Subcutaneous adipose tissue (tissue), 4 donors: Measurements from ENCODE around the gene RPP40. TPM values are rescaled to one million over a fixed set of nuclear protein-coding genes. Genes with fewer than 3 reads are reported as not detected.

Experiments used
- CTCF ChIP-seq: fragments of 450-650 bp; IDR thresholded peaks from one replicate; pipeline ENCODE4 v1.5.1; 2016; ENCODE audit warnings: low read depth, mild to moderate bottlenecking, control low read depth, antibody characterized with exemption, moderate library complexity
- total RNA-seq, 4 donors: library from RNA; depleted of rRNA; stranded (reverse); fragments of >200 nt; gene quantifications; one replicate each; pipeline ENCODE4 v1.1.0, GENCODE V29; 2016

RPP40 gene
- total RNA-seq, 4 donors from 2014 or later = 3.0 to 12.4 (median 6.4) TPM

DNA sequence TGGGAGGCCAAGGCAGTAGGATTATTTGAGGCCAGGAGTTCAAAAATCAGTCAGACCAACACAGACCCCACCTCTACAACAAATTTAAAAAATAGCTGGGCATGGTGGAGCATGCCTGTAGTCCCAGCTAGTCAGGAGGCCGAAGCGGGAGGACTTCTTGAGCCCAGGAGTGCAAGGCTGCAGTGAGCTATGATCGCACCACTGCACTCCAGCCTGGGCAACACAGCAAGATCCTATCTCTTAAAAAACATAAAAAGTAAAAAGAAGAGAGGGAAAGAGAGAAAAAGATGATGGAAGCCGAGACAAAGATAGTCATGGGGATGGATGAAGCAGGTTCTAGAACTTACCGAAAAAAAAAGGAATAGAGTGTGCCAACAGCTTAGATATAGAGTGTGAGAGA lies 25.8 kb upstream of the RPP40 start:
- no peak for TF ChIP-seq CTCF

DNA sequence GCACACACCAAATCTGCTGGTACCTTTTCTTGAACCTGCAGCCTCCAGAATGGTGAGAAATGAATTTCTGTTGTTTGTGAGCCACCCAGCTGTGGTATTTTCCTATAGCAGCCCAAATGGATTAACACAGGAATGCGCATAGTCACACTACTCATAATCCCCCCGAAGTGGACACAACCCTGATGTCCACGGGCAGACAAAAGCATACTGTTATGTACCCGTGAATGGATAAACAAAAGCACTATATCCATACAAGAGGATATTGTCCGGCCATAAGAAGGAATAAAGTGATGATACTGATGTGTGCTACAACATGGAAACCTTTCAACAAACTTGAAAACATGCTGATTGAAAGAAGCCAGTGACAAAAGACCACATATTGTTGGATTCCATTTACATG lies 25.1 kb upstream of the RPP40 start:
- no peak for TF ChIP-seq CTCF

- TF ChIP-seq CTCF = no peak
Observed at GRCh38 chr6:5028301-5028700, 24.5 kb upstream of the RPP40 start.

GRCh38 chr6:5025911-5026819 lies 22.3 kb upstream of the RPP40 start:
- TF ChIP-seq CTCF = no peak

GRCh38 chr6:5023923-5024322 lies 20.1 kb upstream of the RPP40 start:
- no peak for TF ChIP-seq CTCF

DNA sequence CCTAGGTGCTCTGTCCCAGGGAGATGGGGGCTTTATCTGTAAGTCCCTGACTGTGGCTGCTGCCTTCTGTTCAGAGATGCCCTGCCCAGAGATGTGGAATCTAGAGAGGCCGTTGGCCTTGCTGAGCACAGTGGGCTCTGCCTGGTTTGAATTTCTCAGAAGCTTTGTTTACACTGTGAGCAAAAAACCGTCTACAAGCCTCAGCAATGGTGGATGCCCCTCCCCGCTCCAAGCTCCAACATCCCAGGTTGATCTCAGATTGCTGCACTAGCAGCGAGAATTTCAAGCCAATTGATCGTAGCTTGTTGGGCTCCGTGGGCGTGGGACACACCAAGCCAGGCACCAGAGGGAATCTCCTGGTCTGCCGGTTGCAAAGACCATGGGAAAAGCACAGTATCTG lies 16.3 kb upstream of the RPP40 start:
- no peak for TF ChIP-seq CTCF

DNA sequence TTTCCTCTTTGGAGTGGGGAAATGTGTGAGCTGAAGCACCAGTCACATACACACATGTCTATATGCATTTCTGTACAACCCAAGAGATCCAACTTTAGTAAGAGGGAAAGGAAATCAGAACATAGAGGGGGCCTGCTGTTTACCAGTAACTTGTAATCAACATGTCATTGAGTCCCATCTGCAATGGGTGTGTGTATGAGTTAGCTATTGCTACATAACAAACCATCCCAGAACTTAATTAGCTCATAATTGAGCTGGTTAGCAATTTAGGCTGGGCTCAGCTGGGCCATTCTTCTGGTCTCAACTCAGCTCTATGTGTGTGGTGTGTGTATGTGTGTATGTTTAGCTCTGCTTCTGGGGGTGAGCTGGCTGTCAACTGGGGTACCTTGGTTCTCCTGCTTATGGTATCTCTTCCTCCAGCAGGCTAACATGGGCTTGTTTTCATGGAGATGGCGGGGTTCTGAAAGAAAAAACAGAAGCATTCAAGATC lies 10.3 kb upstream of the RPP40 start:
- TF ChIP-seq CTCF = no peak
